Measurements from ENCODE around the gene LILRB1.
"Not testable (repeated sequence)": the region's sequence is repeated elsewhere in the genome, so short reads cannot be mapped to it uniquely, and the experiment has no call there.

Gene LILRB1

DNA sequence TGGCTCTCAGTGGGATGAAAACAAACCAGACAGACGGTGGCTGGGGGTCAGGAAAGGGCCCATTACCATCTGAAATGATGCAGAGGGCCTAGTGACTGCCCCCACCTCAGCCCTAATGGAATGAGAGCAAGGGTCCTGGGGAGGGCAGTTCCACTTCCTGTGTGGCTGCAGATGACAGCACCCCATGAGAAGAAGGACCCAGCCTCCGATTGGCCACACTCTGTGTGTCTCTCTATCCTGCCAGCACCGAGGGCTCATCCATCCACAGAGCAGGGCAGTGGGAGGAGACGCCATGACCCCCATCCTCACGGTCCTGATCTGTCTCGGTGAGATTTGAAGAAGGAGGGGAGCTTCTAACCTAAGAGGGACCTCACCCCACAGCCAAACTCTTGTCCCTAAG is 498 bp downstream of the LILRB1 start:
- no peak for FAIRE-seq
- TF ChIP-seq POLR2A (IDR thresholded peaks at IDR 0.05; ENCODE audit: low read depth, low read length) (peak; percentile 14; the same call in 1 of the 2 replicates), POLR2AphosphoS5 (IDR thresholded peaks at IDR 0.05; ENCODE audit: low read depth, low read length) (no peak), TAF1 (IDR thresholded peaks at IDR 0.05; ENCODE audit: borderline replicate concordance, low read depth, low read length) (no peak)
- DNase-seq (ENCODE audit: insufficient read length) = no peak

DNA sequence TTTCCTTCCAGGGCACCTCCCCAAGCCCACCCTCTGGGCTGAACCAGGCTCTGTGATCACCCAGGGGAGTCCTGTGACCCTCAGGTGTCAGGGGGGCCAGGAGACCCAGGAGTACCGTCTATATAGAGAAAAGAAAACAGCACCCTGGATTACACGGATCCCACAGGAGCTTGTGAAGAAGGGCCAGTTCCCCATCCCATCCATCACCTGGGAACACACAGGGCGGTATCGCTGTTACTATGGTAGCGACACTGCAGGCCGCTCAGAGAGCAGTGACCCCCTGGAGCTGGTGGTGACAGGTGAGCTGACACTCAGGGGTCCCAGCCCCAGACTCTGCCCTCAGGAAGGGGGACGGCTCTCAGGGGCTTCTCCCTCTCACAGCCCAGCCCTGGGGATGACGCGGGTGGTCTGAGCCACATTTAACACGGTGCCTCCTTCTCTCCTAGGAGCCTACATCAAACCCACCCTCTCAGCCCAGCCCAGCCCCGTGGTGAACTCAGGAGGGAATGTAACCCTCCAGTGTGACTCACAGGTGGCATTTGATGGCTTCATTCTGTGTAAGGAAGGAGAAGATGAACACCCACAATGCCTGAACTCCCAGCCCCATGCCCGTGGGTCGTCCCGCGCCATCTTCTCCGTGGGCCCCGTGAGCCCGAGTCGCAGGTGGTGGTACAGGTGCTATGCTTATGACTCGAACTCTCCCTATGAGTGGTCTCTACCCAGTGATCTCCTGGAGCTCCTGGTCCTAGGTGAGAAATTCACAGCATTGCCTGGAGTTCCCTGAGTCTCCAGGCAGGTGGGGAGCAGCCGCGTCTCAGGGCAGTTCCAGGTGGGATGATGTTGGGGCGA is 1.4 kb downstream of the LILRB1 start:
- not testable (repeated sequence) for FAIRE-seq; DNase-seq (ENCODE audit: insufficient read length)

DNA sequence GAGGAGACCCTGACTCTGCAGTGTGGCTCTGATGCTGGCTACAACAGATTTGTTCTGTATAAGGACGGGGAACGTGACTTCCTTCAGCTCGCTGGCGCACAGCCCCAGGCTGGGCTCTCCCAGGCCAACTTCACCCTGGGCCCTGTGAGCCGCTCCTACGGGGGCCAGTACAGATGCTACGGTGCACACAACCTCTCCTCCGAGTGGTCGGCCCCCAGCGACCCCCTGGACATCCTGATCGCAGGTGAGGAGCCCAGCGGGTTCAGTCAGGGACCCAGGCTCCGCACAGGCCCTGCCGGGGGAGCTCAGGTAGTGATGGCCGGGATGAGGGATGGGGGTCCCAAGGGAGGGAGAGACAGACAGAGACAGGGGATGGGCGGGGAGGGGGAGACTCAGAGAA is 2.2 kb downstream of the LILRB1 start:
- DNase-seq (ENCODE audit: insufficient read length); FAIRE-seq: not testable (repeated sequence)

DNA sequence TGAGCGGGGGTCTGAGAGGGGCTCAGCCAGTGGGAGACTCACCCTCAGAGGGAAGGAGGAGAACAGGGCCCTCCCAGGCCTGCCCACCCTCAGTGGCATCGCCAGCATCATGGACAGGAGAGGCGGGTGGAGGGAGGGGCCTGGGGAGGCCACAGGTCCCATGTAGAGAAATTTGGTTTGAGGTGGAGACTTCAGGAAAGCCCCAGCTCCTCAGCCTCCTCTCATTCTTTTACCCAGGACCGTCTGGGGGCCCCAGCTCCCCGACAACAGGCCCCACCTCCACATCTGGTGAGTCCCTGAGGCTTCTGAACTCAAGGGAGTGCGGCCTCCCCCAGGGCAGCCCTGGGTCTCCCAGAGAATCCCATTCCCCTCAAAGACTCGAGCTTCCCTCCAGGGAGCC is 3.1 kb downstream of the LILRB1 start:
- no peak for DNase-seq (ENCODE audit: insufficient read length)
- TF ChIP-seq POLR2A (IDR thresholded peaks at IDR 0.05; ENCODE audit: low read depth, low read length) = no peak
- TF ChIP-seq TAF1 (IDR thresholded peaks at IDR 0.05; ENCODE audit: borderline replicate concordance, low read depth, low read length) = no peak
- no peak for TF ChIP-seq POLR2AphosphoS5 (IDR thresholded peaks at IDR 0.05; ENCODE audit: low read depth, low read length)
- no peak for FAIRE-seq

DNA sequence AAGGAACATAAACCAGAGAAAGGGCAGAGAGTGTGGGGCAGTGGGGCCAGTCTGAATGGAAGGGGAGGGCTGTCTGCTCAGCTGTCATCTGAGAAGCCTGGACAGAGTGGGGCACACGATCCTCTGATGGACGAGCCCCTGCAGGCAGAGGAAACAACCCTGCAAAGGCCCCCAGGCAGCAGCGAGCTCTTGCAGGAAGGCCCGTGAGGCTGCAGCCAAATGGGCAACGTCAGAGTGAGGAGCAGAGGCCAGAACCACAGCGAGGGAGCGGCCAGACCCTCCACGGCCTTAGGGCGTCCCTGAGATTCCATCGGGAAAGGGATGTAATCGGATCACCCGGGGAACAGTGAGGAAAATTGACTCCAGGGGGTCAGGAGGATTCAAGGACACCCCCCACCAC is 5.8 kb downstream of the LILRB1 start:
- DNase-seq (ENCODE audit: insufficient read length); FAIRE-seq: not testable (repeated sequence)

DNA sequence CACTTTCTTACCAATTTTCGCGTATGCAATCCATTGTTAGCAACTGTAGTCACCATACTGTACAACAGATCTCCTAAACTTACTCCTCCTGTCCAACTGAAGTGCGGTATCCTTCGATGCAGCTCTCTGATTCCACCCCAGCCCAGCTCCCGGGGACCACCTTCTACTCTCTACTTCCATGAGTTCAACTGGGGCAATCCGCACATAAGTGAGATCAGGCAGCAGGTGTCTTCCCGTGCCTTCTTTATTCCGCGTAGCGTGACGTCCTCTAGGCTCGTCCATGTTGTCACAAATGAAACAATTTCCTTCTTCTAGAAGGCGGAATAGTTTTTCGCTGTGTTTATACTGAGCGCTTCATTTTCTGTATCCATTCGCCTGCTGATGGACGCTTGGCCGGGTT is 8.4 kb downstream of the LILRB1 start:
- TF ChIP-seq POLR2A (IDR thresholded peaks at IDR 0.05; ENCODE audit: low read depth, low read length) = peak; percentile 30; the same call in 1 of the 2 replicates
- TF ChIP-seq TAF1 (IDR thresholded peaks at IDR 0.05; ENCODE audit: borderline replicate concordance, low read depth, low read length) = no peak
- FAIRE-seq = no peak

DNA sequence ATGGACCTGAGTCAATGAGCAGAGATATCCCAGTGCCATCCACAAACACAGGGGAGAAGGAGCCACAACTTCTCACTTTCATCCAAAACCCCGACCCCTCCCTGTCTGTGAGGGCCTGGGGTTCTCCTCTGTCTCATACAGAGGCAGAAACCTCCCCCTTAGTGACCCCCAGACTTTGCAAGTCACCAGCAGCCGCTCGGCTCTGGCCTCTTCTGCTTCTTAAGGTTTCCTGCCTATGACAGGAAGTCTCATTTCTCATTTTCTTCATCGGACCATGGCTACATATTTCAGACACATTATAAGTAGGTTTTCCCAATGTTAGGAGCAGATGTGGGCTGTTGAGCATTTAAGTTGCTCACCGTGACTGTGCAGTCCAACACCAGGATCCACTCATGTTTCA is 12.7 kb downstream of the LILRB1 start:
- not testable (repeated sequence) for DNase-seq (ENCODE audit: insufficient read length); FAIRE-seq

More for the DNA sequence above, 8.4 kb downstream of the LILRB1 start:
- DNase-seq (ENCODE audit: insufficient read length) = no peak

DNA sequence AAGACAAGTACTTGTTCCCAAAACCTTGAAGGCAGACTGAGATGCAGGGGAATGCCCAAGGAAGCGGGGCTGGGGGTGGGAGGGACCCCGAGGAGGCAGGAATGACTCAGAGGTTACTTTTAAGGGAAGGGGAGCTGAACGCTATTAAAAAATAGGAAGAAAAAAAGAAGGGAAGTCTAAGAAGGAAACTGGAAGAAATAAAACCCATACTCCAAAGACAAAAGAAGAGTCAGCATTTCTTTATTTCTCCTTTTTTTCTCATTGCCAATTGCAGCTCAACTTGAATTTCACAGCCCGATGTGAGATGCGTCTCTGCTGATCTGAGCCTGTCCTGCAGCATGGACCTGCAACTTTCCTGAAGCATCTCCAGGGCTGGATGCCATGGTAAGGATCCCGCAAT is 13.3 kb downstream of the LILRB1 start:
- FAIRE-seq = peak; percentile 62
- DNase-seq (ENCODE audit: insufficient read length) = not testable (repeated sequence)

DNA sequence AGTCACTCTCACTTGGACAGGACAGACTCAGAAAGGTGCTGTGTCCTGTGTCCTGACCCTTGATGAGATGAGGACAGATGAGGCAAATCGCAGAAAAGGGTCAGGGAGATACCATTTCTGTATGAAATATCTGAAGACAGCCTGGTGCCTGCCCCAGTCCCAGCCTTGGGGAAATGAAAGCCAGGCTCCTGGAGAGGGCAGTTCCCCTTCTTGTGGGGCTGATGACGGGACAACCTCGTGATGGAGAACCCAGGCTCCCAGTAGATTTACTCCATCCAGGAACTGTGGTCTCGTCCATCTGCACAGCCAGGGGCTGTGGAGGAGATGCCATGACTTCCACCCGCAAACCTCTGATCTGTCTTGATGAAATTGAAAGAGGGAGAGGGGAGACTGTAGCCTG is 13.8 kb downstream of the LILRB1 start:
- FAIRE-seq (no peak), DNase-seq (ENCODE audit: insufficient read length) (no peak)
- TF ChIP-seq TAF1 (IDR thresholded peaks at IDR 0.05; ENCODE audit: borderline replicate concordance, low read depth, low read length) = no peak
- TF ChIP-seq POLR2AphosphoS5 (IDR thresholded peaks at IDR 0.05; ENCODE audit: low read depth, low read length) = no peak
- TF ChIP-seq POLR2A (IDR thresholded peaks at IDR 0.05; ENCODE audit: low read depth, low read length) = no peak

DNA sequence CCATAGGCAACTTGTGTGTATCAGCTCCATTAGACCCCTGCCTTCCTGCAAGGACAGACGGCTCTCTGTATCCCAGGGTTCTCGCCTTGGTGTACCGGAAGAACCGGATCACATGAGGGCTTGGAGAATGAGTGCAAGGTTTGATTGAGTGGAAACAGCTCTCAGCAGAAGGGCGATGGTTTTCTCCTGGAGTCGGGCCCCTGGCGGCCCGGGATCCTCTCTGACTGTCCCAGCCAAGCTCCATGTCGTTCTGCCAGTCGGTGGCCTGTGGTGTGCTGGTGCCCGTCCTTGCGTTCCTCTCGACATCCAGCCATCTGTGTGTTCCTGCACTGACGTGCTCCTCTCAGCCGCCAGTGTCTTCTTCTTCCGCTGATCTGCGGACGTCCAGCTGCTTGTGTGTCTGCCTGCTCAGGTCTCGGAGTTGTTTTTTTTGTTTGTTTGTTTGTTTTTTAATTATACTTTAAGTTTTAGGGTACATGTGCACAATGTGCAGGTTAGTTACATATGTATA is 16.1 kb downstream of the LILRB1 start:
- DNase-seq (ENCODE audit: insufficient read length) = no peak
- no peak for FAIRE-seq
- TF ChIP-seq TAF1 (IDR thresholded peaks at IDR 0.05; ENCODE audit: borderline replicate concordance, low read depth, low read length) (no peak), POLR2A (IDR thresholded peaks at IDR 0.05; ENCODE audit: low read depth, low read length) (no peak), POLR2AphosphoS5 (IDR thresholded peaks at IDR 0.05; ENCODE audit: low read depth, low read length) (no peak)

DNA sequence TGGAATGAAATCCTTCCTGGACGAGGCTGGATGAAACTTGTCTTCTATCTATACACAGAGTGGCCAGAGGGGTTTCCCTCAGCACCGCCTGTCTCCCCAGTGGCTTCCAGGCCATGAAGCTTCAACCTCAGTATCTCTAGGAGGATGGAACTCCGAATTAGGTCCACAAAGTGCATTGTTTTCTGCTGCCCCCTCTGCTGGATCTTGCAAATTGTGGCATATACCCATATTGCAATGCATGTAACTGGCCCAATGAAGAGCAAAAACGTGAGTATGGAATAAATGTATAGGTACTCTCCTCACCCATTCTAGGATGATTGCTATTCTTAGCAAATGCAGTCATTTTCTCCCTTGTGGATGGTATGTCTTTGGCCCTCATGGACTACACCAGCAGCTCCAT is 17.8 kb downstream of the LILRB1 start:
- TF ChIP-seq POLR2AphosphoS5 (IDR thresholded peaks at IDR 0.05; ENCODE audit: low read depth, low read length) (no peak), TAF1 (IDR thresholded peaks at IDR 0.05; ENCODE audit: borderline replicate concordance, low read depth, low read length) (no peak), POLR2A (IDR thresholded peaks at IDR 0.05; ENCODE audit: low read depth, low read length) (no peak)
- FAIRE-seq = peak; percentile 33
- no peak for DNase-seq (ENCODE audit: insufficient read length)

DNA sequence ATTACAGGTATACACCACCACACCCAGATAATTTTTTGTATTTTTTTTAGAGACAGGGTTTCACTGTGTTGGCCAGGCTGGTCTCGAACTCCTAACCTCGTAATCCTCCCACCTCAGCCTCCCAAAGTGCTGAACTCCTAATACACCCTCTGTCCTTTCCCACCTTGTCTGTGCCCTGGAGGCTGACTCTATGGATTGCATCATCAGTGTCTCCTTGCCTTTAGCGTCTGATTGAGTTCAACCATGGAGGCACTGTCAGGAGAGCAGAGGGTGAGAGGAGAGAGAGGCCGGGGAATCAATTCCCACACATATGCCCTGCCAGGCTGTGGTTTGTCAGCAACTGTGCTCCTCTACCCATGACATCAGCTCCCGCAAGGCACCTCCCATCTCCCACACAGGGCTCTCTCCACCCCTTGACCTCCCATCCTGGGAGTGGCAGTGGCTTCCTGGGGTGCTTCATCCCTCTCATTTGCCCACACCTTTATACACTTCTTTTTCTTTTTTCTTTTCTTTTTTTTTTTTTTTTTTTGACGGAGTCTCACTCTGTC is 19.9 kb downstream of the LILRB1 start:
- TF ChIP-seq TAF1 (IDR thresholded peaks at IDR 0.05; ENCODE audit: borderline replicate concordance, low read depth, low read length) = no peak
- no peak for TF ChIP-seq POLR2AphosphoS5 (IDR thresholded peaks at IDR 0.05; ENCODE audit: low read depth, low read length)
- no peak for TF ChIP-seq POLR2A (IDR thresholded peaks at IDR 0.05; ENCODE audit: low read depth, low read length)
- DNase-seq (ENCODE audit: insufficient read length) = no peak
- FAIRE-seq = no peak

DNA sequence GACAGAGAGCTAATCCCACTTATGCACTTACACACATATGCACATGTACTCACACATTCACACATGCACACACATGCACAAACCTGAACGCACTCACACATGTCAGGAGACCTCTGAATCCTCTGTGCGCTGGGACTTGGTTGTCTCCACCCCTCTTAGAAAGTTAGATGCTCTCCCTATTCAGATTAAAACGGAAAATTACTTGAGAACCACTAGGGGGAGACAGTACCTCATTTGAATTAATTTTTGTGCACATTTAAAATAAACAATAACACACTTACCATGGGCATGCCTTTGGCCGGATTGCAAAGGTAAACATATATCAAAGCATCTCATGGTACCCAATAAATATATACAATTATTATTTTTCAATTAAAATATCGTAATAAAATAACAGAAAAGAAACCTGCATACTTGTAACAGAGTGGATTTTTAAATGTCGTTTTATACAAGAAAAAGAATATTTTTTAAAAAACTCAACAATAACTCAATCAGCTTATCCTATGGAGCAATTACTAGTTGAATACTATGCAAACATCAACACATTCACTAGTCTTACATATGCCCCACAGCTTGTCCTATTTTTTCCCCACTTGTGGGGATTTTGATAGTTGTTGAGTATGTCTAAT is 23.0 kb downstream of the LILRB1 start:
- FAIRE-seq (peak; percentile 64), DNase-seq (ENCODE audit: insufficient read length) (no peak)
- TF ChIP-seq POLR2A (IDR thresholded peaks at IDR 0.05; ENCODE audit: low read depth, low read length) (no peak), TAF1 (IDR thresholded peaks at IDR 0.05; ENCODE audit: borderline replicate concordance, low read depth, low read length) (no peak), POLR2AphosphoS5 (IDR thresholded peaks at IDR 0.05; ENCODE audit: low read depth, low read length) (no peak)
